Smooth muscle cell (in vitro differentiated cells): Measurements from ENCODE around the gene SH2B2. TPM values are rescaled to one million over a fixed set of nuclear protein-coding genes. Genes with fewer than 3 reads are reported as not detected.

ENCODE experiments used
- DNase-seq: peaks from one replicate; lab custom pipeline; 2025; ENCODE audit not compliant: unreplicated experiment; lab: John Stamatoyannopoulos, UW
- H2AFZ ChIP-seq: fragments of 200-600 bp; sonication (generic); 2 replicates; pipeline ENCODE4 v1.6.0; 2016; ENCODE audit warnings: antibody characterized with exemption, low read depth, mild to moderate bottlenecking
- H3F3A ChIP-seq: fragments of 200-600 bp; sonication (generic); 2 replicates; pipeline ENCODE4 v1.6.0; 2017; ENCODE audit warnings: antibody characterized with exemption, low read depth
- H3K27ac ChIP-seq: fragments of 200-600 bp; sonication (generic); 2 replicates; pipeline ENCODE4 v1.5.1; 2016; ENCODE audit warnings: low read depth, mild to moderate bottlenecking
- H3K27me3 ChIP-seq: fragments of 200-600 bp; sonication (generic); 2 replicates; pipeline ENCODE4 v1.6.1; 2016; ENCODE audit warnings: low read depth, mild to moderate bottlenecking
- H3K36me3 ChIP-seq: fragments of 200-600 bp; sonication (generic); 2 replicates; pipeline ENCODE4 v1.5.1; 2016; ENCODE audit warnings: low read depth
- H3K4me1 ChIP-seq: fragments of 200-600 bp; sonication (generic); 2 replicates; pipeline ENCODE4 v1.5.1; 2016; ENCODE audit warnings: low read depth
- H3K4me2 ChIP-seq: fragments of 200-600 bp; sonication (generic); 2 replicates; pipeline ENCODE4 v1.6.0; 2016; ENCODE audit warnings: mild to moderate bottlenecking
- H3K4me3 ChIP-seq: fragments of 200-600 bp; sonication (generic); 2 replicates; pipeline ENCODE4 v1.5.1; 2016; ENCODE audit warnings: mild to moderate bottlenecking
- H3K79me2 ChIP-seq: fragments of 200-600 bp; sonication (generic); 2 replicates; pipeline ENCODE4 v1.6.0; 2016; ENCODE audit warnings: low read depth, mild to moderate bottlenecking
- H3K9ac ChIP-seq: fragments of 200-600 bp; sonication (generic); 2 replicates; pipeline ENCODE4 v1.6.0; 2016; ENCODE audit warnings: low read depth
- H3K9me3 ChIP-seq: fragments of 200-600 bp; sonication (generic); replicated peaks from 2 replicates; pipeline ENCODE4 v1.5.1; 2016; ENCODE audit warnings: low read depth
- H4K20me1 ChIP-seq: fragments of 200-600 bp; sonication (generic); 2 replicates; pipeline ENCODE4 v1.6.0; 2016; ENCODE audit warnings: low read depth
- WGBS: methylation state at CpG from one replicate; pipeline ENCODE4 v1.1.7; 2016; ENCODE audit warnings: low lambda C conversion rate; 5-methylcytosine and 5-hydroxymethylcytosine counted together
- polyA plus RNA-seq: library from polyadenylated mRNA; unstranded; fragments of >200 nt; fragmentation: Nextera tagmentation; extraction: Ambion mirVana; gene quantifications from 2 replicates; pipeline ENCODE4 v1.2.1, GENCODE V29; 2016
- total RNA-seq: library from RNA; depleted of rRNA; stranded (reverse); fragments of >200 nt; gene quantifications from 2 replicates; pipeline ENCODE4 v1.2.3, GENCODE V29; 2014
- TF ChIP-seq, protein P1 (sequence below): fragments of 200-600 bp; sonication (generic); IDR thresholded peaks from 2 replicates; pipeline ENCODE4 v1.5.1; 2017; ENCODE audit warnings: borderline replicate concordance, mild to moderate bottlenecking, antibody characterized with exemption; ENCODE audit not compliant: insufficient read depth, poor library complexity, severe bottlenecking

Gene SH2B2
- total and polyA plus RNA-seq, 2 experiments from 2014 or later: 8.2 to 12.4 TPM

DNA sequence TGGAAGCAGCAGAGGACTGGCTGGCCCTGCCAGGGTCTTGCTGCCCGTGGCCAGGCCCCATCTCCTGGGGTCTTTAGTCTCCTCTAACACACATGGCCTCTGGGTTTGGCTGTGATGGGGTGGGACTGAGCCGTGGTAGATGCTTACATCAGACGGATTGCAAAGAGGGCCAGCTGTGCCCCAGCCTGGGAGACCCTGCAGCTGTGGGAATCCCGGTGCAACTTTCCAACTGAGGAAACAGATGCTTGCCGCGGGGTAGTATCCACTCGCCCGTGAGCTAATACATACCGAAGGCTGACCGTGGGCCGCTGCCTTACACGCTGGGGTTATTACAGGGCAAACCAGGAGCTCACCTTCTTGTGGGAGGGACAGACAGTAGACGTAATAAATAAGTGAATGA, 24.1 kb upstream of the SH2B2 start:
- Histone ChIP-seq H3K36me3 (no peaks in the 10 kb centered on the region), H4K20me1 (peaks cover 5% of the 10 kb centered on the region), H3K79me2 (no peaks in the 10 kb centered on the region), H3K9ac (no peak overlapping the region), H3F3A (no peaks in the 10 kb centered on the region), H3K4me2 (no peak overlapping the region), H3K9me3 (no peaks in the 10 kb centered on the region), H3K4me3 (no peak overlapping the region), H3K4me1 (no peaks in the 10 kb centered on the region), H3K27ac (no peak overlapping the region), H3K27me3 (no peaks in the 10 kb centered on the region), H2AFZ (no peak overlapping the region)
- 95% methylated on average over 13 of the region's 13 CpGs for WGBS
- no peak for DNase-seq
- TF ChIP-seq, protein P1, sequence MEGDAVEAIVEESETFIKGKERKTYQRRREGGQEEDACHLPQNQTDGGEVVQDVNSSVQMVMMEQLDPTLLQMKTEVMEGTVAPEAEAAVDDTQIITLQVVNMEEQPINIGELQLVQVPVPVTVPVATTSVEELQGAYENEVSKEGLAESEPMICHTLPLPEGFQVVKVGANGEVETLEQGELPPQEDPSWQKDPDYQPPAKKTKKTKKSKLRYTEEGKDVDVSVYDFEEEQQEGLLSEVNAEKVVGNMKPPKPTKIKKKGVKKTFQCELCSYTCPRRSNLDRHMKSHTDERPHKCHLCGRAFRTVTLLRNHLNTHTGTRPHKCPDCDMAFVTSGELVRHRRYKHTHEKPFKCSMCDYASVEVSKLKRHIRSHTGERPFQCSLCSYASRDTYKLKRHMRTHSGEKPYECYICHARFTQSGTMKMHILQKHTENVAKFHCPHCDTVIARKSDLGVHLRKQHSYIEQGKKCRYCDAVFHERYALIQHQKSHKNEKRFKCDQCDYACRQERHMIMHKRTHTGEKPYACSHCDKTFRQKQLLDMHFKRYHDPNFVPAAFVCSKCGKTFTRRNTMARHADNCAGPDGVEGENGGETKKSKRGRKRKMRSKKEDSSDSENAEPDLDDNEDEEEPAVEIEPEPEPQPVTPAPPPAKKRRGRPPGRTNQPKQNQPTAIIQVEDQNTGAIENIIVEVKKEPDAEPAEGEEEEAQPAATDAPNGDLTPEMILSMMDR: no peak

DNA sequence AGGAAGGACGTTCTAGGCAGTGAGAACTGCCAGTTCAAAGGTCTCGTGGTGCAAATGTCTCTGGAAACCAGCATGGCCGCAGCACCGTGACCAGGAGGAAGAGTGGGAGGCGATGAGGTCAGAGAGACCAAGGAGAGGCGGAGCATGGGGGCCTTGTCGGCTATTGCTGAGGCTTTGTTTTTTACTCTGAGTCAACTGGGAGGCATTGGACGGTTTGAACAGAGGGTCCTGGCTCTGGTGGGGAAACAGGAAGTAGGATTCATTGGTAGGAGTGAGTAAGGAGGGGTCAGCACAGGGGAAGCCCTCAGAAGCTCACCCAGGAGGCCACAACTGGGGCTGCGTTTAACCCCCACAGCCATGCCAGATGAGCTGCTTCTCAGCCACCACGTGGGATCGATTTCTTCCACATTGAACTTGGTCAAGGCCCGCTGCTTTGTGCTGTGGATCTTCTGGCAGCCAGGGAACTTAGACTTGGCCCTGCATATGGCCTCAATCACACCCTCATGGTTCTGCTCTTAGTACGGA, 22.2 kb upstream of the SH2B2 start:
- no peak for DNase-seq
- 51% methylated on average over 13 of the region's 13 CpGs for WGBS
- TF ChIP-seq, protein P1: no peak

DNA sequence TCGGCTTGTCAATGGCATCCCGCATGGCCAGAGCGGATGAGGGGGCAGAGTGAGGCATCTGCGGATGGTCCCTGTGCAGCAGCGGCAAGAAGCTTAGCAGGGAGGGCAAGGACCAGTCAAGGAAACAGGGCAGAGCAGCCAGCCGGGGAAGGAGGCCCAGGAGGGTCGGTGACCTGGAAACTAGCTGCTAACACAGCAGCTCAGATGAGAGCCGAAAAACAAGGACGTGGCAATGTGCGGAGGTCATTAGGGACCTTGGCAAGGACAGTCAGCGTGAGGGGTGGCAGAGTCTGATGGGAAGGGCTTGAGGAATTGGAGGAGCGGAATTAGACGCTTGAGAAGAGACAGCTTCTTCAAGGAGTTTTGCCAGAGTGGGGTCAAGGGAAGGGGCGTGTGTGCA, 20.1 kb upstream of the SH2B2 start:
- no peak for DNase-seq
- TF ChIP-seq, protein P1: no peak
- Histone ChIP-seq H3K27me3 (no peaks in the 10 kb centered on the region), H3K36me3 (no peaks in the 10 kb centered on the region), H3K4me3 (no peak overlapping the region), H3K79me2 (no peaks in the 10 kb centered on the region), H2AFZ (no peak overlapping the region), H4K20me1 (no peaks in the 10 kb centered on the region), H3K27ac (no peak overlapping the region), H3K9me3 (no peaks in the 10 kb centered on the region), H3K4me2 (no peak overlapping the region), H3K9ac (no peak overlapping the region), H3F3A (no peaks in the 10 kb centered on the region), H3K4me1 (no peaks in the 10 kb centered on the region)
- WGBS: 92% methylated on average over 14 of the region's 14 CpGs

More for the DNA sequence above, 22.2 kb upstream of the SH2B2 start:
- no peaks in the 10 kb centered on the region for H3F3A ChIP-seq
- H3K27ac ChIP-seq: peak overlapping the region; percentile 70
- H3K9me3 ChIP-seq: no peaks in the 10 kb centered on the region
- H3K36me3 ChIP-seq: no peaks in the 10 kb centered on the region
- no peaks in the 10 kb centered on the region for H3K79me2 ChIP-seq
- no peaks in the 10 kb centered on the region for H3K27me3 ChIP-seq
- H3K4me2 ChIP-seq: no peak overlapping the region
- H3K4me3 ChIP-seq: no peak overlapping the region
- H3K4me1 ChIP-seq: no peaks in the 10 kb centered on the region
- no peak overlapping the region for H2AFZ ChIP-seq
- H4K20me1 ChIP-seq: no peaks in the 10 kb centered on the region
- H3K9ac ChIP-seq: no peak overlapping the region

DNA sequence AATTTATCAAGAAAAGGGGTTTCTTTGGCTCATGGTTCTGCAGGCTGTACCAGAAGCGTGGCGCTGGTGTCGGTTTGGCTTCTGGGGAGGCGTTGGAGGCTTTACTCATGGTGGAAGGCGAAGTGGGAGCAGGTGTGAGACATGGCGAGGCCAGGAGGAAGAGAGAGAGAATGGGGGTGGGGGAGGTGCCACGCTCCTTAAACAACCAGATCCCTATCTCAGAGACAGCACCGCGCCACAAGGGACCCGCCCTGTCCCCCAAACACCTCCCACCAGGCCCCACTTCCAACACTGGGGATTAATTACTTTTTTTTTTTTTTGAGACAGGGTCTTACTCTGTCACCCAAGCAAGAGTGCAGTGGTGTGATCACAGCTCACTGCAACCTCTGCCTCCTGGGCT, 18.0 kb upstream of the SH2B2 start:
- H2AFZ ChIP-seq: no peak overlapping the region
- peaks cover 2% of the 10 kb centered on the region for H3K4me1 ChIP-seq
- no peaks in the 10 kb centered on the region for H3K36me3 ChIP-seq
- no peaks in the 10 kb centered on the region for H3K9me3 ChIP-seq
- no peak overlapping the region for H3K9ac ChIP-seq
- no peaks in the 10 kb centered on the region for H4K20me1 ChIP-seq
- TF ChIP-seq, protein P1: no peak
- 96% methylated on average over 8 of the region's 10 CpGs for WGBS
- no peak overlapping the region for H3K4me2 ChIP-seq
- H3K79me2 ChIP-seq: no peaks in the 10 kb centered on the region
- H3K27me3 ChIP-seq: no peaks in the 10 kb centered on the region
- H3K4me3 ChIP-seq: no peak overlapping the region
- no peak overlapping the region for H3K27ac ChIP-seq
- DNase-seq: no peak
- H3F3A ChIP-seq: no peaks in the 10 kb centered on the region
